IgD-negative memory B cell (primary cell): Measurements from ENCODE around the gene JTB. TPM values are rescaled to one million over a fixed set of nuclear protein-coding genes. Genes with fewer than 3 reads are reported as not detected.
"Not testable (repeated sequence)": the region's sequence is repeated elsewhere in the genome, so short reads cannot be mapped to it uniquely, and the experiment has no call there.

ENCODE experiments used
- H3K27ac Mint-ChIP-seq, 3 donors: one replicate each; pipeline ENCODE4 v1.8.0; 2020 to 2022; ENCODE audit warnings: mild to moderate bottlenecking in 3 of 3, mixed read lengths in 3 of 3, moderate library complexity in 1 of 3
- H3K27me3 Mint-ChIP-seq: one replicate; pipeline ENCODE4 v1.8.0; 2021; ENCODE audit warnings: mixed read lengths
- H3K36me3 Mint-ChIP-seq: one replicate; pipeline ENCODE4 v1.8.0; 2020; ENCODE audit warnings: mild to moderate bottlenecking, mixed read lengths
- H3K4me1 Mint-ChIP-seq, 3 donors: one replicate each; pipeline ENCODE4 v1.8.0; 2020 to 2022; ENCODE audit warnings: mixed read lengths in 3 of 3, mild to moderate bottlenecking in 1 of 3
- H3K4me3 Mint-ChIP-seq, 4 donors: one replicate each; pipeline ENCODE4 v1.8.0; 2020 to 2022; ENCODE audit warnings: mild to moderate bottlenecking in 4 of 4, mixed read lengths in 4 of 4, moderate library complexity in 3 of 4
- H3K9me3 Mint-ChIP-seq, 3 donors: one replicate each; pipeline ENCODE4 v1.8.0; 2020 to 2021; ENCODE audit warnings: mixed read lengths in 3 of 3, mild to moderate bottlenecking in 1 of 3
- polyA plus RNA-seq: library from polyadenylated mRNA; unstranded; fragments of 300-500 nt; fragmentation: Illumina TruSeq; gene quantifications from one replicate; pipeline ENCODE4 v1.2.3, GENCODE V29; 2021

Gene JTB
- 344 TPM for polyA plus RNA-seq

DNA sequence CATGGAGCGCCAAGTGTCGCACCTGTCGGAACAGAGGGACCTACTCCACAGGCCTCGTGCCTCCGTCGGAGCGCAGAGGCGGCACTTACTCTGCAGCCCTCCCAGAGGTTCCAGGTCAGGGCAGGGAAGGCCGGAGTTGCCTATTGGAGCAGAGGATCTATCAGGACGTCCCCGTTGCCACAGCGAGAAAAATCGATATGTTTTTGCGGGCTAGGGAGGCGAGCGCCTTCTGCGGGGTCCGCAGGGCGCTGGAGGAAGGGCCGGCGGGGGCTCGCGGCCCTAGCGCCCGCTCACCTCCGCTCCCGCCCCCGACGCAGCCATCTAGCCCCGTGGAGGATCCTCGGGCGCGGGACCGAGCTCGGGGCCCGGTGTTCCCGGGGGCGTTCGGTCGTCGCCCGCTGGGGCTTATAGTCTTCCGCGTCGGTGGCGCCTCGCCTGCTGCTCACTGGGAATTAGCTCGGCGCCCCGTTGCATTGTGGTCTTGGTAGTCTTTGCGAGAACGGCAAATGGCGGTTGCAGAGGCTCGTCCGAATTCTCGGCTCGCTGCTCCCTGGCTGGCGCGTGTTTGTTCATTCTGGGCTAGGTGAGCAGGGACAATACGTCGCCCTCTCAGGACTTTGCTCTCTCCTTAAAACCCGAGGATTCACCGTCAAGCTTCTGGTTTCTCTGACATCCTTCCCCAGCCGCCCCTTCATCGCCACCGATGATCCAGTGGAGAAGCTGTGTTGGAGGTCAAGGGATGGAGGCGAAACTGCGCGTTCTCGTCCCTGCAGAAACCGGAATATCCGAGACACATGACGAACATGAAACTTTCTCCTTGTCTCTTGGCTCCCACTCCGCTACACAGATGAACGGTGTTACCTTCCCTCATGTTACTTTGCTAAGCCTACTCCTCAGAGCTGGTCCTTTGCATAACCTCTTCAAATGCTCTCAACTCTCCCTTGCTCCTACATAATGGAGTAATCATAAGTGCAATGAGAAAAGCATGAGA lies at the start of gene JTB:
Gene JTB, minus strand, starts transcription at position 425 of the 991 bp plus-strand sequence. Its CDS starts 422 bp downstream, at position 3.
- H3K4me1 Mint-ChIP-seq, result peaks cover 14 to 34% (median 27%) of the 10 kb centered on the region in 3 donors

DNA sequence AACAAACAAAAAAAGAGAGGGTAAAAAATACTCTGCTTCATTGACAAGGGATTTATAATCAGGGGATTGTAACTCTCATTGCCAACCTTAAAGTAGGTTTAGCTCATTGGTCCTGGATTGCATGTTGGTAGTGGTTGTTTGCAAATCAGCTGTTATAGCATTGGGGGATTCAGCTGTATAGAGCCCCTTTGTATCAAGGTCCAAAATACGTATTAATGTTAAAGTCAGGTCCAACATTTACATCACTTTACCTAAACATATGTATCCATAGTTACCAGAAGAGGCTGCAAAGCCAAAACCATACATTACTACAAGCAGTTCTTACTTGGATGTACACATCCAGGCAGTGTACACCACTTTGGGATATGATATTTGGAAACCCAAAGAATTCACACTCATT lies 42.5 kb upstream of the JTB start:
- Mint-ChIP-seq H3K4me1 (no peaks in the 10 kb centered on the region), H3K4me3 (no peak overlapping the region), H3K27ac (no peak overlapping the region), H3K9me3 (no peaks in the 10 kb centered on the region), H3K27me3 (no peaks in the 10 kb centered on the region), H3K36me3 (peaks cover 3% of the 10 kb centered on the region)

More for the DNA sequence above, at the start of gene JTB:
- no peaks in the 10 kb centered on the region for H3K9me3 Mint-ChIP-seq
- H3K27ac Mint-ChIP-seq, result peak within 1 kb of the TSS; percentile 83 to 95 (median 94)
- H3K27me3 Mint-ChIP-seq, result no peaks in the 10 kb centered on the region
- peak within 1 kb of the TSS; percentile 95 to 99 (median 99) for H3K4me3 Mint-ChIP-seq
- peaks cover 7% of the 10 kb centered on the region for H3K36me3 Mint-ChIP-seq

DNA sequence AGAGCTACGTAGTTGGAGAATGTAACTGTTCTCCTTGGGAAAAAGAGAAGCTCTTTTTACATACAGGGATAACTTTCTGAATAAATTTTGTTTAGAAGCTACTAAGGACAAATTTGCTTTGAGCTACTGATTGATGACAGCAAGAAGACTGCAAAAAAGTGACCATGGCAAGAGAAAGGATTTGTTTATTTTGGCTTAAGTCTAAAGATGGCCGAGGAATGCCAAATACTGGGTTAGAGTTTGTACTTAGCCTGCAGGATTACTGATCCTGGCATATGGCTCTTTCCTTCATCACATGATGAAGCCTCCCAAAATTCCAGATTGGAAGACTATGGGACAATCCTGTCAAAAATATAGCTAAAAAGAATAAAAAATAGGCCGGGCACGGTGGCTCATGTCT lies 41.8 kb upstream of the JTB start:
- H3K27me3 Mint-ChIP-seq, result no peaks in the 10 kb centered on the region
- H3K9me3 Mint-ChIP-seq, result no peaks in the 10 kb centered on the region
- H3K4me1 Mint-ChIP-seq, result no peaks in the 10 kb centered on the region
- H3K4me3 Mint-ChIP-seq, result no peak overlapping the region
- H3K36me3 Mint-ChIP-seq, result peaks cover 3% of the 10 kb centered on the region
- no peak overlapping the region for H3K27ac Mint-ChIP-seq

DNA sequence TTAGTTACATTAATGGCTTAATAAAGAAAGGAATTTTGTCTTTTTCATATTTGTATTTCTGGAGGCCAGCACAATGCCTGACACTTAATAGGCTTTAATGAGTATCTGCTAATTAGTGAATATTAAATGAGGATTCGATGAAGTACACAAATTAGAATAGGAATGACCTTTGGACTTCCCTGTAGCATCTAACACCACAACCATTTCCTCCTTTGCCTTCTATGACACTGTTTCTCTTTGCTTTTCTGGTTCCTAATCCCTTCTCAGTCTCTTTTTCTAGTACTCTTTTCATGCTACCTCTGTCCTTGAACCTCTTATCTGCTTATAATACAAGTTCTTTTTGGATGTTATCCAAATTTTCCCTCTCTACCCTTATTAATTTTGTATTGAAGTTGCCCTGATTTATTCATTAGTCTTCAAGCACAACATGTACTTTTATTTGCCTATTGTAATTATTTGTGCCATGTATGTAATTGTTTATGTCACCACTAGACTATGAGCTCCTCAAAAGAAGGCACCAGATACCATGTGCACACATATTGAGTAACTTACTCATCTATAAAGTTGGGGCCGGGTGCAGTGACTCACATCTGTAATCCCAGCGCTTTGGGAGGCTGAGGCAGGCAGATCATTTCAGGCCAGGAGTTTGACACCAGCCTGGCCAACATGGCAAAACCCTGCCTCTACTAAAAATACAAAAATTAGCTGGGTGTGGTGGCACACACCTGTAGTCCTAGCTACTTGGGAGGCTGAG lies 36.9 kb upstream of the JTB start:
- Mint-ChIP-seq H3K4me3 (peak overlapping the region in 1 of 4 donors; percentile 13), H3K4me1 (no peaks in the 10 kb centered on the region), H3K36me3 (peaks cover 3% of the 10 kb centered on the region), H3K27me3 (no peaks in the 10 kb centered on the region), H3K9me3 (no peaks in the 10 kb centered on the region), H3K27ac (no peak overlapping the region)

DNA sequence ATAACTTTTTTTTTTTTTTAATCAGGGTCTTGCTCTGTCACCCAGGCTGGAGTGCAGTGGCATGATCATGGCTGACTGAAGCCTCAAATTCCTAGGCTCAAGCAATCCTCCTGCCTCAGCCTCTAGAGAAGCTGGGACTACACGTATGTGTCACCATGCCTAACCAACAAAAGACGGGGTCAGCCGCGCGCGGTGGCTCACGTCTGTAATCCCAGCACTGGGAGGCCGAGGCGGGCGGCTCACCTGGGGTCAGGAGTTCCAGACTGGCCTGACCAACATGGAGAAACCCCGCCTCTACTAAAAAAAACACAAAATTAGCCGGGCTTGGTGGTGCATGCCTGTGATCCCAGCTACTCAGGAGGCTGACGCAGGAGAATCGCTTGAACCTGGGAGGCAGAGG lies 35.1 kb upstream of the JTB start:
- H3K4me3 Mint-ChIP-seq, H3K9me3 Mint-ChIP-seq, H3K36me3 Mint-ChIP-seq, H3K4me1 Mint-ChIP-seq, H3K27me3 Mint-ChIP-seq, H3K27ac Mint-ChIP-seq: not testable (repeated sequence)

DNA sequence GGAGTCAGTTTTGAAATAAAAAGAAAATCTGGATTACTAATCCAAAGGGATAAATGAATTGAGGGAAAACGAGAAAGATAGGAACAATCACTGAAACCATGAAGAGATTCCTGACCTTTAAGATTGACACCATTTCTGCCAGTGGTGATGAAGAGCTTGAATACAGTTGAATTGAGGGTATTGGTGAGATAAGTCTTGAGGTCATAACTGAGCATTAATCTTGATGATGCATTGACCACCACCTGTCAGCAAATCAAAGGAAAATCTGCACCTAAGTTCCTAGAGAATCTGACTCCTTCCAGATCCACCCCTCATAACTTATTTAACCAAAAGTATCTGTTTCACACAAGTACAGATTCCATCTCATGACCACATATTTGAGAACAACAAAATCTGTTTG lies 34.7 kb upstream of the JTB start:
- Mint-ChIP-seq H3K9me3 (no peaks in the 10 kb centered on the region), H3K27me3 (no peaks in the 10 kb centered on the region), H3K4me3 (no peak overlapping the region), H3K27ac (no peak overlapping the region), H3K36me3 (peaks cover 3% of the 10 kb centered on the region), H3K4me1 (no peaks in the 10 kb centered on the region)

DNA sequence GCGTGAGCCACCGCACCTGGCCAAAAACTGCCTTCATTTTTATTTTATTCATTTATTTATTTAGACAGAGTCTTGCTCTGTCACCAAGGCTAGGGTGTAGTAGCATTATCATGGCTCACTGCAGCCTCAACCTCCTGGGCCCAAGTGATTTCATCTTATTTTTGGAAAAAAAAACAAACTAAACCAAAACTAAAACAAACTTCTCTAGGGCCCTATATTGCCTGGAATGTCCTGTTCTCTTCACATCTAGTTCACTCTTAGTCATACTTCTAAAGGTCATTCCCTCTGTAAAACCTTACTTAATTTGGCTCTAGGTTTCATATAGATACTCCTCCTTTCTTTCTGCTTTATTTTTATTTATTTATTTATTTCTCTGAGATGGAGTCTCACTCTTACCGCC lies 28.7 kb upstream of the JTB start:
- Mint-ChIP-seq H3K36me3 (no peaks in the 10 kb centered on the region), H3K4me1 (no peaks in the 10 kb centered on the region), H3K9me3 (no peaks in the 10 kb centered on the region), H3K27ac (no peak overlapping the region), H3K4me3 (no peak overlapping the region), H3K27me3 (no peaks in the 10 kb centered on the region)

DNA sequence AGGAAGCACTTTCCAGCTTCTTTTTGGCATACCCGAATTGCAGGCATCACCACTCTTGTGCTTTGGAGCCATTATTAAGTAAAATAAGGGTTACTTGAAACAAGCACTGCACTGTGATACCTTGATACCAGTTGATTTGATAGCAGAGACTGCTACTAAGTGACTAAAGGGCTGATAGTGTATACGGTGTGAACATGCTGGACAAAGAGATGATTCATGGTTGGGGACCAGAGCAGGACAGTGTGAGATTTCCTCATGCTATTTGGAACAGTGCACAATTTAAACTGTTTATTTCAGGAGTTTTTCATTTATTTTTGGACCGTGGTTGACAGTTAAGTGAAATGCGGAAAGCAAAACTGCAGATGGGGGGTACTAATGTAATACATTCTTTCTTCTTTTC lies 22.9 kb upstream of the JTB start:
- no peaks in the 10 kb centered on the region for H3K9me3 Mint-ChIP-seq
- peaks cover 2% of the 10 kb centered on the region for H3K36me3 Mint-ChIP-seq
- H3K4me3 Mint-ChIP-seq, result no peak overlapping the region
- no peaks in the 10 kb centered on the region for H3K27me3 Mint-ChIP-seq
- H3K27ac Mint-ChIP-seq, result no peak overlapping the region
- peaks cover 0 to 3% (median under 1%) of the 10 kb centered on the region in 3 donors for H3K4me1 Mint-ChIP-seq

DNA sequence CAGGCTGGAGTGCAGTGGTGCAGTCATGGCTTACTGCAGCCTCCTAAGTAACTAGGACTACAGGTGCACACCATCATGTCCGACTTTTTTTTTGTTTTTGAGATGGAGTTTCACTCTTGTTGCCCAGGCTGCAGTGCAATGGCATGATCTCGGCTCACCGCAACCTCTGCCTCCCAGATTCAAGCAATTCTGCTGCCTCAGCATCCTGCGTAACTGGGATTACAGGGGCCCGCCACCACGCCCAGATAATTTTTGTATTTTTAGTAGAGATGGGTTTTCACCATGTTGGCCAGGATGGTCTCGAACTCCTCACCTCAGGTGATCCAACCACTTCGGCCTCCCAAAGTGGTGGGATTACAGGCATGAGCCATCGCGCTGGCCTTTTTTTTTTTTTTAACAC lies 19.4 kb upstream of the JTB start:
- not testable (repeated sequence) for H3K36me3 Mint-ChIP-seq, H3K27ac Mint-ChIP-seq, H3K4me3 Mint-ChIP-seq

DNA sequence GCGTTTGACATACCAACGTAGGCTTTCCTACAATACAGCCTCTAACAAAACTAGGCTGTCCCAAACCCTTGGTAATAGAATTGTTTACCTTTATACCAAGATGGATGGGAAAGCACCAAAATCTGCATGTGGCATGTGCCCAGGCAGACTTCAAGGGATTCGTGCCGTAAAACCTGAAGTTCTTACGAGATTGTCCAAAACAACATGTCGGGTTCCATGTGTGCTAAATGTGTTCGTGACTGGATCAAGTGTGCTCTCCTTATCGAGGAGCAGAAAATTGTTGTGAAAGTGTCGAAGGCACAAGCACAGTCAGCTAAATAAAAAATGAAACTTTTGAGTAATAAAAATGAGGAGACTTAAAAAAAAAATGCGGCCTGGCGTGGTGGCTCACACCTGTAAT lies 18.2 kb upstream of the JTB start:
- Mint-ChIP-seq H3K36me3 (peaks cover 9% of the 10 kb centered on the region), H3K9me3 (no peaks in the 10 kb centered on the region), H3K4me1 (peaks cover 14 to 20% (median 15%) of the 10 kb centered on the region in 3 donors), H3K27me3 (no peaks in the 10 kb centered on the region), H3K4me3 (peak overlapping the region in 1 of 4 donors; percentile 83), H3K27ac (peak overlapping the region in 1 of 3 donors; percentile 39)

More for the DNA sequence above, 19.4 kb upstream of the JTB start:
- H3K27me3 Mint-ChIP-seq, H3K9me3 Mint-ChIP-seq: not testable (repeated sequence)
- peaks cover 8 to 11% (median 9%) of the 10 kb centered on the region in 3 donors for H3K4me1 Mint-ChIP-seq

DNA sequence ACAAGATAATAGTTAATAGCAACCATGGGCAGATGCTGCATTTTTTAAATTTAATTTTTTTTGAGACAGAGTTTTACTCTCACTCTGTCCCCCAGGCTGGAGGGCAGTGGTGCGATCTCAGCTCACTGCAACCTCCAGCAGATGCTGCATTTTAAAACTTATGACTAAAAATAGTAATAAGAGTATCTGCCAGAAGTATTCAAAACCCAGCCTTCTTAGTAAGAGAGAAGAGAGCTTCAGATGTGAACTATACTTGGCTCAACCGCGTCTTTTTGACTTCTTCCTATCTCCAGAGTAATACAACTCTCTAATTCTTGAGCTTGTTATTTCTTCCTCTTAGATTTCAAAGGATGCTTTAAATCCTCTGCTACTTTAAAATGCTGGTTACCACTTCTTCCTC lies 17.7 kb upstream of the JTB start:
- H3K4me1 Mint-ChIP-seq, result peaks cover 18 to 24% (median 18%) of the 10 kb centered on the region in 3 donors
- H3K36me3 Mint-ChIP-seq, result peaks cover 9% of the 10 kb centered on the region
- H3K9me3 Mint-ChIP-seq, result peaks cover 0 to 2% (median 0%) of the 10 kb centered on the region in 3 donors
- H3K4me3 Mint-ChIP-seq, result peak overlapping the region in 1 of 4 donors; percentile 83
- H3K27me3 Mint-ChIP-seq, result no peaks in the 10 kb centered on the region
- peak overlapping the region in 1 of 3 donors; percentile 39 for H3K27ac Mint-ChIP-seq

DNA sequence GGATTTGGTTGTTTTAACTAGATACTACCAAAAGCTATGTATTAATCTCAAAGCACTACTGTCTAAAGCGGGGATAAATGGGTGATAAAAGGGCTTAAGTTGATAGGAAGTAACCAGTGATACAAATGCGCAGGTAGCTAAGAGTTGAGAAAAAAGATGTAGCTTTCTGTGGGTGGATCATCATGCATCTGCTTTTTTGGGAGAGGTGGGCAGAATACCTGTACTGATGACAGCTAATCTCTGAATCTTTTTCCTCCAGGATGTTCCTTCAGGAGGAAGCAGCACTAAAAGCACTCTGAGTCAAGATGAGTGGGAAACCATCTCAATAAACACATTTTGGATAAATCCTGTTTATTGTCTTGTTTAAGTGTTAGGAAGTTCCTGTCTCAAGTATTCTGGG lies 14.3 kb upstream of the JTB start:
- peak overlapping the region; percentile 84 to 99 (median 98) for H3K4me3 Mint-ChIP-seq
- peaks cover 0 to 2% (median 0%) of the 10 kb centered on the region in 3 donors for H3K9me3 Mint-ChIP-seq
- no peaks in the 10 kb centered on the region for H3K27me3 Mint-ChIP-seq
- peak overlapping the region; percentile 85 to 100 (median 99) for H3K27ac Mint-ChIP-seq
- peaks cover 24 to 28% (median 24%) of the 10 kb centered on the region in 3 donors for H3K4me1 Mint-ChIP-seq
- H3K36me3 Mint-ChIP-seq, result peaks cover 8% of the 10 kb centered on the region

DNA sequence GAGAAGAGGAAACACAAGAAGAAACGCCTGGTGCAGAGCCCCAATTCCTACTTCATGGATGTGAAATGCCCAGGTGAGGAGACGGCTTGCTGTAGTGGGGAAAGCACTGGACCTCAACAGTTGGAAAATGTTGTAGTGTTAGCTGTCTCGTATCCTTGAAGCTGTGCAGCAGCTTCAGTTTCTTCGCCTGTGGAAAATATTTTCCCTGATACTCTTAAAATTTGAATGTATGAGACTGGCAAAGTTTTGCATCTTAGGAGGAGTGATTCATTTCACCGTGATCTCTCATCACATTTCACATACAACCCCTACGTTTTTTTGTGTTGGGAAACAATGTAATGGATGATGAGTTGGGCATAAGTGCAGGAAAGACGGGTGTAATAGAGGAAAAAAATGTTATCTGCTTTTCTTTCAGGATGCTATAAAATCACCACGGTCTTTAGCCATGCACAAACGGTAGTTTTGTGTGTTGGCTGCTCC lies 13.7 kb upstream of the JTB start:
- peak overlapping the region; percentile 85 to 100 (median 99) for H3K27ac Mint-ChIP-seq
- H3K27me3 Mint-ChIP-seq, result no peaks in the 10 kb centered on the region
- H3K4me1 Mint-ChIP-seq, result peaks cover 29 to 32% (median 29%) of the 10 kb centered on the region in 3 donors

DNA sequence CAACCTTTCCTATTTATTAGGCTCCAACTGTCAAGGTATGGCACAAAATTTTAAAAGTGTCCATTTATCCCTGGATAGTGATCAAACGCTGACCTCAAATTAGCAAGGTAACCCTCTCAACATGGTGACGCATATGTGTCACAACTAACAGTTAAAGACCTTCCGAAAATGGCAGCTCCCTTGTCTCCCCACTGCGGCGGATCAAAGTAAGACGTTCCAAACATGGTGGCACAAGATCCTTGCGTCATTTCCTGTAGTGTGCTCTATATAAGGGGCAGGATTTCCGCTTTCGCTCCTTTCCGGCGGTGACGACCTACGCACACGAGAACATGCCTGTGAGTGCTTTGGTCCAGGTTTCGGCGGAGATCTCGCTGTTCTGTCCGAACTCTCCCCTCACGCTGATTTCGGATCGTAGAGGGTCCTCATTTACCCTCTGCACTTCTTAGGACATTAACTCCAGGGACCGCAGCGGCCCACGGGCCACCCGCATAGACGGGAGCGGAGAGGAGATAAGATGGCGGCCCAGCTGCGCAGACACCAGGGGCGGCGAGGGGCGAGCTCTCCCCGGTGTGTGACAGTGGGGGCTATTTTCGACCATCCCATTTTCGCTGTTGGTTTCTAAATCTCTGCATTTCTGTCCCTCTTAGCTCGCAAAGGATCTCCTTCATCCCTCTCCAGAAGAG lies 13.1 kb upstream of the JTB start, which contains the start of gene RPS27:
Gene RPS27, plus strand, starts transcription at position 295 of the 683 bp plus-strand sequence. Its CDS starts 35 bp downstream, at position 330.
- no peaks in the 10 kb centered on the region for H3K27me3 Mint-ChIP-seq
- H3K4me1 Mint-ChIP-seq, result peaks cover 31 to 34% (median 33%) of the 10 kb centered on the region in 3 donors
- peaks cover 7% of the 10 kb centered on the region for H3K36me3 Mint-ChIP-seq
- H3K4me3 Mint-ChIP-seq, result peak within 1 kb of the TSS; percentile 84 to 99 (median 98)
- peaks cover 0 to 2% (median 0%) of the 10 kb centered on the region in 3 donors for H3K9me3 Mint-ChIP-seq
- peak within 1 kb of the TSS; percentile 85 to 100 (median 99) for H3K27ac Mint-ChIP-seq

More for the DNA sequence above, 13.7 kb upstream of the JTB start:
- H3K4me3 Mint-ChIP-seq, result peak overlapping the region; percentile 84 to 99 (median 98)
- peaks cover 0 to 2% (median 0%) of the 10 kb centered on the region in 3 donors for H3K9me3 Mint-ChIP-seq
- H3K36me3 Mint-ChIP-seq, result peaks cover 7% of the 10 kb centered on the region
